ENCODE results near the gene PALD1. TPM values are rescaled to one million over a fixed set of nuclear protein-coding genes. Genes with fewer than 3 reads are reported as not detected.
A peak's percentile ranks its signal among the peaks of the same experiment; 100 is the strongest.

The PALD1 gene
- total RNA-seq, 3 donors from 2014 or later (not counting 1 experiment from before 2014, with no cell fraction given): 0.21 TPM; not detected in 2

DNA sequence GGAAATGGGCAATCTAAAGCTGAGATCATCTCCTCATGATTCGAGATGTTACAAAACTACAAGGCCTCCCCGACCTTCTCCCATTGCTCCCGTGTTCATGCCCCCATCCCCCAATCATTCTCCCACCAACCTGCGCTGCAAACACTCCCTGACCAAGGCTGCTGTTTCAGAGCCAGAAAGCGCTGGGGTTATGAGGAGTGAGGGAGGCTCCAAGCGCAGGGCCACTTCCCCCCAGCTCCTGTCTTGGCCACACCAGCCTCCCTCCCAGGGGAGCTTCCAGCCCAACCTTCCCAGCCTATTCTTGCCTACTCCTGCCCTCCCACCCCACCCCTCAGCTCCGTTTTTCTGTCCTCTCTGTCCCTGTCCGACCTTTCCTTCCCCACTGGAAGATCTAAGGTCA lies 22.4 kb upstream of the PALD1 start:
- no peaks in the 10 kb centered on the region for H3K9me3 ChIP-seq (ENCODE audit: control insufficient read depth, insufficient read depth, low read length)
- ATAC-seq (no peak), DNase-seq (no peak)
- H3K36me3 Mint-ChIP-seq: no peaks in the 10 kb centered on the region
- no peaks in the 10 kb centered on the region for H3K4me1 Mint-ChIP-seq
- no peaks in the 10 kb centered on the region for H3K36me3 ChIP-seq (ENCODE audit: control insufficient read depth, insufficient read depth, low read length)
- 67% methylated on average over 5 of the region's 8 CpGs for WGBS (ENCODE audit: insufficient coverage)
- intact Hi-C loops (cut with micrococcal nuclease): no loop called here
- no peak overlapping the region for H3K27ac Mint-ChIP-seq
- H3K9me3 Mint-ChIP-seq: no peaks in the 10 kb centered on the region
- no peak overlapping the region for H3K4me3 Mint-ChIP-seq
- H3K27me3 ChIP-seq (ENCODE audit: control insufficient read depth, insufficient read depth, low read length): peaks cover 10% of the 10 kb centered on the region
- no peak overlapping the region for H3K4me3 ChIP-seq (ENCODE audit: low read length)
- H3K27me3 Mint-ChIP-seq (ENCODE audit: low read depth in 2 of 2): peaks cover 27 to 34% of the 10 kb centered on the region in 2 donors
- H3K4me1 ChIP-seq (ENCODE audit: control insufficient read depth, insufficient read depth, low read length): peaks cover 5% of the 10 kb centered on the region
- TF ChIP-seq, protein P1, sequence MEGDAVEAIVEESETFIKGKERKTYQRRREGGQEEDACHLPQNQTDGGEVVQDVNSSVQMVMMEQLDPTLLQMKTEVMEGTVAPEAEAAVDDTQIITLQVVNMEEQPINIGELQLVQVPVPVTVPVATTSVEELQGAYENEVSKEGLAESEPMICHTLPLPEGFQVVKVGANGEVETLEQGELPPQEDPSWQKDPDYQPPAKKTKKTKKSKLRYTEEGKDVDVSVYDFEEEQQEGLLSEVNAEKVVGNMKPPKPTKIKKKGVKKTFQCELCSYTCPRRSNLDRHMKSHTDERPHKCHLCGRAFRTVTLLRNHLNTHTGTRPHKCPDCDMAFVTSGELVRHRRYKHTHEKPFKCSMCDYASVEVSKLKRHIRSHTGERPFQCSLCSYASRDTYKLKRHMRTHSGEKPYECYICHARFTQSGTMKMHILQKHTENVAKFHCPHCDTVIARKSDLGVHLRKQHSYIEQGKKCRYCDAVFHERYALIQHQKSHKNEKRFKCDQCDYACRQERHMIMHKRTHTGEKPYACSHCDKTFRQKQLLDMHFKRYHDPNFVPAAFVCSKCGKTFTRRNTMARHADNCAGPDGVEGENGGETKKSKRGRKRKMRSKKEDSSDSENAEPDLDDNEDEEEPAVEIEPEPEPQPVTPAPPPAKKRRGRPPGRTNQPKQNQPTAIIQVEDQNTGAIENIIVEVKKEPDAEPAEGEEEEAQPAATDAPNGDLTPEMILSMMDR (IDR thresholded peaks at IDR 0.05): no peak
- H3K27ac ChIP-seq (ENCODE audit: low read length): no peak overlapping the region

DNA sequence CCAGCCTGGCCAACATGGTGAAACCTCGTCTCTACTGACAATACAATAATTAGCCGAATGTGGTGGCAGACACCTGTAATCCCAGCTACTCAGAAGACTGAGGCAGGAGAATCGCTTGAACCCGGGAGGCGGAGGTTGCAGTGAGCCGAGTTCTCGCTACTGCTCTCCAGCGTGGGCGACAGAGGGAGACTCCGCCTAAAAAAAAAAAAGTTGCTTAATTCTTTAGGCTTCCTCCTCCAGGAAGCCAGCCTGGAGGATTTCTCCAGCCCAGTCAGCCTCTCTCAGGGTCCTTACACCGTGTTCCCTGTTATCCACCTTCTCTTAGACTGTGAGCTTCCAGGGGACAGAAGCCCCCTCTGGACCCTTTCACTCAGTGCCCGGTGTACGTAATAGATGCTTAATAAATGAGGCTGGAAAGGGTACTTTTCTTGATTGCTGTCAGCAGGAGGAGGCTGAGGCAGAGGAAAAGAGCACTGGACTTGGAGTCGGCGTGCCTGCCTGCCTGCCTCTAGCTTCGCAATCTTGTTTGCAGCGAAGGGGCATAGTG lies 20.7 kb upstream of the PALD1 start:
- Mint-ChIP-seq H3K27ac (no peak overlapping the region), H3K4me1 (no peaks in the 10 kb centered on the region), H3K9me3 (no peaks in the 10 kb centered on the region), H3K36me3 (no peaks in the 10 kb centered on the region), H3K27me3 (ENCODE audit: low read depth in 2 of 2) (peaks cover 29 to 37% of the 10 kb centered on the region in 2 donors), H3K4me3 (no peak overlapping the region)
- TF ChIP-seq, protein P1 (IDR thresholded peaks at IDR 0.05): no peak
- intact Hi-C loops (cut with micrococcal nuclease): no loop called here
- no peak overlapping the region for H3K27ac ChIP-seq (ENCODE audit: low read length)
- DNase-seq (no peak), ATAC-seq (no peak)
- peaks cover 9% of the 10 kb centered on the region for H3K4me1 ChIP-seq (ENCODE audit: control insufficient read depth, insufficient read depth, low read length)
- H3K36me3 ChIP-seq (ENCODE audit: control insufficient read depth, insufficient read depth, low read length): no peaks in the 10 kb centered on the region
- H3K4me3 ChIP-seq (ENCODE audit: low read length): no peak overlapping the region
- H3K9me3 ChIP-seq (ENCODE audit: control insufficient read depth, insufficient read depth, low read length): no peaks in the 10 kb centered on the region
- 52% methylated on average over 17 of the region's 17 CpGs for WGBS (ENCODE audit: insufficient coverage)
- peaks cover 10% of the 10 kb centered on the region for H3K27me3 ChIP-seq (ENCODE audit: control insufficient read depth, insufficient read depth, low read length)

DNA sequence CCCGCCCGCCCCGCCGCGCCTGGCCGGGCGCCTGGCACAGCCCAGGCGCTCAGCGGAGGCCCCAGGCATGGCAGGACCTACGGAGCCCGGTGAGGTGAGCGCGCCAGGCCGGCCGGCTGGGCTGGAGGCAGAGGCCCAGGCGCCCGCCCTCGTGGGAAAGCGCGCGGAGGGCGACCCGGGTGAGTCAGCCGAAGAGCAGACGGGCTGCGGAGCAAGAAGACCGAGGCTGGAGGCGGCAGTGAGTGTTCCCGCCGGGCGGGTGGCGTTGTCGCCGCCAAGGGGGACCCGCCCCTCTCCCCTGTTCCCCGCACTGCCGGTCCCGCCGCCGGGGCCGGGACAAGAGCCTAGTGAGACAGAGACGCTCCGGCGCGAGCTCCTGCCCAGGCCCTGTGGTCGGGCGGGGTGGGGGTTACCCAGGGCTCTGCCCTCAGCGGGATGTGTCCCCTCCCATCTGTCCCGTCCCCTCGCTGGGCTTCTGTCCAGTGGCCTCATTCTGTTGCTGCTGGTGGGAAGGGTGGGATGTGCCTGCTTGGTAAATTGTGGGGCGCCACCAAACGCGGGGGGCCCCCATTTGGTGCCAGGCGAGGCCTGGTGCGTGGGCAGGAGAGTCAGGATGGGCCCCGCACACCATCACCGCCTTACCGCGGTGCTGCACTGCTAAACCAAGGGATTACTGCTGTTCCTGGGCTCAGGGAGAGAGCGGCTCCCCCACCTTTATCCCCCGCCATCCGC lies 20.1 kb upstream of the PALD1 start:
- ATAC-seq (peak in 2 of 3 donors; percentile 64 to 83), DNase-seq (peak; percentile 24 to 25)
- H3K4me3 ChIP-seq (ENCODE audit: low read length): no peak overlapping the region
- intact Hi-C loops (cut with micrococcal nuclease): no loop called here
- H3K27ac ChIP-seq (ENCODE audit: low read length): no peak overlapping the region
- H3K27me3 Mint-ChIP-seq (ENCODE audit: low read depth in 2 of 2): peaks cover 29 to 35% of the 10 kb centered on the region in 2 donors
- no peaks in the 10 kb centered on the region for H3K9me3 Mint-ChIP-seq
- H3K4me1 ChIP-seq (ENCODE audit: control insufficient read depth, insufficient read depth, low read length): peaks cover 9% of the 10 kb centered on the region
- H3K9me3 ChIP-seq (ENCODE audit: control insufficient read depth, insufficient read depth, low read length): no peaks in the 10 kb centered on the region
- WGBS (ENCODE audit: insufficient coverage): 7% methylated on average over 62 of the region's 62 CpGs
- peaks cover 10% of the 10 kb centered on the region for H3K27me3 ChIP-seq (ENCODE audit: control insufficient read depth, insufficient read depth, low read length)
- TF ChIP-seq, protein P1 (IDR thresholded peaks at IDR 0.05): no peak
- no peak overlapping the region for H3K4me3 Mint-ChIP-seq
- no peaks in the 10 kb centered on the region for H3K36me3 ChIP-seq (ENCODE audit: control insufficient read depth, insufficient read depth, low read length)
- H3K4me1 Mint-ChIP-seq: no peaks in the 10 kb centered on the region
- no peak overlapping the region for H3K27ac Mint-ChIP-seq
- no peaks in the 10 kb centered on the region for H3K36me3 Mint-ChIP-seq

Measured in natural killer cell (primary cell).